ENCODE data around the gene SALL3. TPM values are rescaled to one million over a fixed set of nuclear protein-coding genes. Genes with fewer than 3 reads are reported as not detected.

The SALL3 gene
- total RNA-seq, 1 donor from 2014 or later, result 2.1 TPM

GRCh38 chr18:79006106-79006795, 26.6 kb downstream of the SALL3 start:
- DNase-seq (ENCODE audit: low read depth), result no peak
- Histone ChIP-seq H3K4me3 (ENCODE audit: low read depth, low read length) (no peak overlapping the region), H3K36me3 (ENCODE audit: control insufficient read depth, insufficient read depth, low read length) (no peaks in the 10 kb centered on the region), H3K27me3 (ENCODE audit: control insufficient read depth, insufficient read depth, low read length) (no peaks in the 10 kb centered on the region)
- no peak for TF ChIP-seq CTCF (IDR thresholded peaks at IDR 0.05; ENCODE audit: insufficient read depth, low read length, poor library complexity, severe bottlenecking)

- no peak for DNase-seq (ENCODE audit: low read depth)
- H3K27me3 ChIP-seq (ENCODE audit: control insufficient read depth, insufficient read depth, low read length), result no peaks in the 10 kb centered on the region
- no peak overlapping the region for H3K4me3 ChIP-seq (ENCODE audit: low read depth, low read length)
- no peak for TF ChIP-seq CTCF (IDR thresholded peaks at IDR 0.05; ENCODE audit: insufficient read depth, low read length, poor library complexity, severe bottlenecking)
- H3K36me3 ChIP-seq (ENCODE audit: control insufficient read depth, insufficient read depth, low read length), result no peaks in the 10 kb centered on the region
These were observed 27.8 kb downstream of the SALL3 start for GRCh38 chr18:79007440-79007839.

- TF ChIP-seq CTCF (IDR thresholded peaks at IDR 0.05; ENCODE audit: insufficient read depth, low read length, poor library complexity, severe bottlenecking), result no peak
- no peaks in the 10 kb centered on the region for H3K27me3 ChIP-seq (ENCODE audit: control insufficient read depth, insufficient read depth, low read length)
These were observed 28.8 kb downstream of the SALL3 start for GRCh38 chr18:79008356-79008940.

GRCh38 chr18:79010802-79011201, 31.2 kb downstream of the SALL3 start:
- Histone ChIP-seq H3K4me3 (ENCODE audit: low read depth, low read length) (no peak overlapping the region), H3K36me3 (ENCODE audit: control insufficient read depth, insufficient read depth, low read length) (no peaks in the 10 kb centered on the region), H3K27me3 (ENCODE audit: control insufficient read depth, insufficient read depth, low read length) (no peaks in the 10 kb centered on the region)
- DNase-seq (ENCODE audit: low read depth), result no peak
- no peak for TF ChIP-seq CTCF (IDR thresholded peaks at IDR 0.05; ENCODE audit: insufficient read depth, low read length, poor library complexity, severe bottlenecking)

More at GRCh38 chr18:79008356-79008940, 28.8 kb downstream of the SALL3 start:
- DNase-seq (ENCODE audit: low read depth), result no peak
- H3K4me3 ChIP-seq (ENCODE audit: low read depth, low read length), result no peak overlapping the region
- H3K36me3 ChIP-seq (ENCODE audit: control insufficient read depth, insufficient read depth, low read length), result no peaks in the 10 kb centered on the region

GRCh38 chr18:79011300-79011870, 31.8 kb downstream of the SALL3 start:
- TF ChIP-seq CTCF (IDR thresholded peaks at IDR 0.05; ENCODE audit: insufficient read depth, low read length, poor library complexity, severe bottlenecking), result no peak
- Histone ChIP-seq H3K36me3 (ENCODE audit: control insufficient read depth, insufficient read depth, low read length) (no peaks in the 10 kb centered on the region), H3K4me3 (ENCODE audit: low read depth, low read length) (no peak overlapping the region), H3K27me3 (ENCODE audit: control insufficient read depth, insufficient read depth, low read length) (no peaks in the 10 kb centered on the region)
- DNase-seq (ENCODE audit: low read depth), result no peak
